ENCODE measurements around the gene CES2.

DNA sequence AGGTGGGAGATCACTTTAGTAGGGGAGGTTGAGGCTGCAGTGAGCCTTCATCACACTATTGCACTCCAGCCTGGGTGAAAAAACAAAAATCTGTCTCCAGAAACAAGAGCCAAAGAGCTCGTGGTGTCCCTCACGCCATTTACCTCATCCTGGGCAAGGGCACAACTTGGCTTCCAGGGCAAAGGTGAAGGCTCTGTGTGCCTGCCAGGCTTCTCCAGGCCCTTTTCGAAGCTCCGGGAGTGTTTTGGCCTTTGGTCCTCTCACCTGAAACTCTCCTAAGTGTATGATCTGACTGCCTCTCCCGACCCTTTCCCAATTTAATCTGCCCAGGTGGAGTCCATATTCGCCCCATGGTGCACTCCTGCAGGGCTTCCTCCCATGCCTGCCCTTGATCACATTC lies 14.2 kb downstream of the CES2 start:
- TF ChIP-seq, protein P1, sequence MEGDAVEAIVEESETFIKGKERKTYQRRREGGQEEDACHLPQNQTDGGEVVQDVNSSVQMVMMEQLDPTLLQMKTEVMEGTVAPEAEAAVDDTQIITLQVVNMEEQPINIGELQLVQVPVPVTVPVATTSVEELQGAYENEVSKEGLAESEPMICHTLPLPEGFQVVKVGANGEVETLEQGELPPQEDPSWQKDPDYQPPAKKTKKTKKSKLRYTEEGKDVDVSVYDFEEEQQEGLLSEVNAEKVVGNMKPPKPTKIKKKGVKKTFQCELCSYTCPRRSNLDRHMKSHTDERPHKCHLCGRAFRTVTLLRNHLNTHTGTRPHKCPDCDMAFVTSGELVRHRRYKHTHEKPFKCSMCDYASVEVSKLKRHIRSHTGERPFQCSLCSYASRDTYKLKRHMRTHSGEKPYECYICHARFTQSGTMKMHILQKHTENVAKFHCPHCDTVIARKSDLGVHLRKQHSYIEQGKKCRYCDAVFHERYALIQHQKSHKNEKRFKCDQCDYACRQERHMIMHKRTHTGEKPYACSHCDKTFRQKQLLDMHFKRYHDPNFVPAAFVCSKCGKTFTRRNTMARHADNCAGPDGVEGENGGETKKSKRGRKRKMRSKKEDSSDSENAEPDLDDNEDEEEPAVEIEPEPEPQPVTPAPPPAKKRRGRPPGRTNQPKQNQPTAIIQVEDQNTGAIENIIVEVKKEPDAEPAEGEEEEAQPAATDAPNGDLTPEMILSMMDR (IDR thresholded peaks at IDR 0.05 in 2 of 3, conservative IDR thresholded peaks at IDR 0.05 in 1 of 3; ENCODE audit: borderline replicate concordance in 1 of 3, insufficient read depth in 1 of 3, low read depth in 2 of 3, low read length in 2 of 3), result no peak
- no peak for TF ChIP-seq SIN3A (IDR thresholded peaks at IDR 0.05; ENCODE audit: low read depth)
- TF ChIP-seq, protein P2, sequence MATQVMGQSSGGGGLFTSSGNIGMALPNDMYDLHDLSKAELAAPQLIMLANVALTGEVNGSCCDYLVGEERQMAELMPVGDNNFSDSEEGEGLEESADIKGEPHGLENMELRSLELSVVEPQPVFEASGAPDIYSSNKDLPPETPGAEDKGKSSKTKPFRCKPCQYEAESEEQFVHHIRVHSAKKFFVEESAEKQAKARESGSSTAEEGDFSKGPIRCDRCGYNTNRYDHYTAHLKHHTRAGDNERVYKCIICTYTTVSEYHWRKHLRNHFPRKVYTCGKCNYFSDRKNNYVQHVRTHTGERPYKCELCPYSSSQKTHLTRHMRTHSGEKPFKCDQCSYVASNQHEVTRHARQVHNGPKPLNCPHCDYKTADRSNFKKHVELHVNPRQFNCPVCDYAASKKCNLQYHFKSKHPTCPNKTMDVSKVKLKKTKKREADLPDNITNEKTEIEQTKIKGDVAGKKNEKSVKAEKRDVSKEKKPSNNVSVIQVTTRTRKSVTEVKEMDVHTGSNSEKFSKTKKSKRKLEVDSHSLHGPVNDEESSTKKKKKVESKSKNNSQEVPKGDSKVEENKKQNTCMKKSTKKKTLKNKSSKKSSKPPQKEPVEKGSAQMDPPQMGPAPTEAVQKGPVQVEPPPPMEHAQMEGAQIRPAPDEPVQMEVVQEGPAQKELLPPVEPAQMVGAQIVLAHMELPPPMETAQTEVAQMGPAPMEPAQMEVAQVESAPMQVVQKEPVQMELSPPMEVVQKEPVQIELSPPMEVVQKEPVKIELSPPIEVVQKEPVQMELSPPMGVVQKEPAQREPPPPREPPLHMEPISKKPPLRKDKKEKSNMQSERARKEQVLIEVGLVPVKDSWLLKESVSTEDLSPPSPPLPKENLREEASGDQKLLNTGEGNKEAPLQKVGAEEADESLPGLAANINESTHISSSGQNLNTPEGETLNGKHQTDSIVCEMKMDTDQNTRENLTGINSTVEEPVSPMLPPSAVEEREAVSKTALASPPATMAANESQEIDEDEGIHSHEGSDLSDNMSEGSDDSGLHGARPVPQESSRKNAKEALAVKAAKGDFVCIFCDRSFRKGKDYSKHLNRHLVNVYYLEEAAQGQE (IDR thresholded peaks at IDR 0.05; ENCODE audit: low read depth), result no peak
- TF ChIP-seq ZNF274 (IDR thresholded peaks at IDR 0.05; ENCODE audit: low read depth, low read length), result no peak
- TF ChIP-seq, protein P3, sequence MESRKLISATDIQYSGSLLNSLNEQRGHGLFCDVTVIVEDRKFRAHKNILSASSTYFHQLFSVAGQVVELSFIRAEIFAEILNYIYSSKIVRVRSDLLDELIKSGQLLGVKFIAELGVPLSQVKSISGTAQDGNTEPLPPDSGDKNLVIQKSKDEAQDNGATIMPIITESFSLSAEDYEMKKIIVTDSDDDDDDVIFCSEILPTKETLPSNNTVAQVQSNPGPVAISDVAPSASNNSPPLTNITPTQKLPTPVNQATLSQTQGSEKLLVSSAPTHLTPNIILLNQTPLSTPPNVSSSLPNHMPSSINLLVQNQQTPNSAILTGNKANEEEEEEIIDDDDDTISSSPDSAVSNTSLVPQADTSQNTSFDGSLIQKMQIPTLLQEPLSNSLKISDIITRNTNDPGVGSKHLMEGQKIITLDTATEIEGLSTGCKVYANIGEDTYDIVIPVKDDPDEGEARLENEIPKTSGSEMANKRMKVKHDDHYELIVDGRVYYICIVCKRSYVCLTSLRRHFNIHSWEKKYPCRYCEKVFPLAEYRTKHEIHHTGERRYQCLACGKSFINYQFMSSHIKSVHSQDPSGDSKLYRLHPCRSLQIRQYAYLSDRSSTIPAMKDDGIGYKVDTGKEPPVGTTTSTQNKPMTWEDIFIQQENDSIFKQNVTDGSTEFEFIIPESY (IDR thresholded peaks at IDR 0.05; ENCODE audit: extremely low read depth, insufficient replicate concordance, low read length), result no peak
- TF ChIP-seq POLR2A (IDR thresholded peaks at IDR 0.05; ENCODE audit: borderline replicate concordance, extremely low read depth, insufficient read depth, insufficient read length), result no peak
- no peak for TF ChIP-seq TCF7L2 (IDR thresholded peaks at IDR 0.05; ENCODE audit: borderline replicate concordance, extremely low read depth, insufficient read depth, insufficient read length)
- no peak for TF ChIP-seq EZH2 (IDR thresholded peaks at IDR 0.05)
- TF ChIP-seq, protein P4, sequence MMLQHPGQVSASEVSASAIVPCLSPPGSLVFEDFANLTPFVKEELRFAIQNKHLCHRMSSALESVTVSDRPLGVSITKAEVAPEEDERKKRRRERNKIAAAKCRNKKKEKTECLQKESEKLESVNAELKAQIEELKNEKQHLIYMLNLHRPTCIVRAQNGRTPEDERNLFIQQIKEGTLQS (IDR thresholded peaks at IDR 0.05), result no peak
- TF ChIP-seq ELF1 (IDR thresholded peaks at IDR 0.05; ENCODE audit: borderline replicate concordance, low read depth), result no peak
- TF ChIP-seq YY1 (IDR thresholded peaks at IDR 0.05; ENCODE audit: extremely low read depth, insufficient replicate concordance, low read depth, low read length), result no peak

Measured in HCT116 (cell line).